Daoy (cell line): ENCODE results near the gene PTPRQ. TPM values are rescaled to one million over a fixed set of nuclear protein-coding genes. Genes with fewer than 3 reads are reported as not detected.
"Not testable (repeated sequence)": the region's sequence is repeated elsewhere in the genome, so short reads cannot be mapped to it uniquely, and the experiment has no call there.

Experiments
- DNase-seq: peaks from one replicate; pipeline ENCODE4 v3.0.0-alpha.2; 2015; ENCODE audit warnings: low read depth
- total RNA-seq: library from RNA; depleted of rRNA; stranded (reverse); fragments of >200 nt; shearing (Covaris generic); gene quantifications from 2 replicates; pipeline ENCODE4 v1.2.3, GENCODE V29; 2014

Gene PTPRQ
- total RNA-seq, 1 experiment from 2014 or later, result not detected

DNA sequence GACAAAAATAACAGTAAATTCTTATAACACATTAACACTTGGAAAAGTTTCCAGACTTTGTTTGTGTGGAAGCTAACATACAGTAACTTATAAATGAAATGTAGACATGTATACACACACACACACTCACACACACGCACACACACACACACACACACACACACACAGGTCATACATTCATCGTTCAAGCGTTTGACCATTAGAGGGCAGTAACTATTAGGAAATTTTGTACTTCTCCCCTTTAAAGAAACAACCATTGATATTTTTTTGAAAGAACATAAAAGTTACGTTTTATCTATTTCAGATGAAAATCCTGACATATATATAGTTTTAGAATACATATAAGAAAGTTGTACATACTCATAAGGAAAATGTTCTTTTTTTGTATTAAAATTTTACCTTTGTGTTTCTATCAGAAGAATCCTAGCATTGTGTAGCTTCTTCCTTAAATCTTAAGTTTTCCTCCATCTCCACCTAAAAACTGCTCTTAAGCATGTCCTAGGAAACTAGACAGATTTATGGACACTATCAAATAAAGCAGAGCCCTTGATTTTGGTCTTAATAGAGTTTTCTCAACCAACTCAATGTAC, 29.0 kb downstream of the PTPRQ start:
- DNase-seq, result peak; percentile 58

DNA sequence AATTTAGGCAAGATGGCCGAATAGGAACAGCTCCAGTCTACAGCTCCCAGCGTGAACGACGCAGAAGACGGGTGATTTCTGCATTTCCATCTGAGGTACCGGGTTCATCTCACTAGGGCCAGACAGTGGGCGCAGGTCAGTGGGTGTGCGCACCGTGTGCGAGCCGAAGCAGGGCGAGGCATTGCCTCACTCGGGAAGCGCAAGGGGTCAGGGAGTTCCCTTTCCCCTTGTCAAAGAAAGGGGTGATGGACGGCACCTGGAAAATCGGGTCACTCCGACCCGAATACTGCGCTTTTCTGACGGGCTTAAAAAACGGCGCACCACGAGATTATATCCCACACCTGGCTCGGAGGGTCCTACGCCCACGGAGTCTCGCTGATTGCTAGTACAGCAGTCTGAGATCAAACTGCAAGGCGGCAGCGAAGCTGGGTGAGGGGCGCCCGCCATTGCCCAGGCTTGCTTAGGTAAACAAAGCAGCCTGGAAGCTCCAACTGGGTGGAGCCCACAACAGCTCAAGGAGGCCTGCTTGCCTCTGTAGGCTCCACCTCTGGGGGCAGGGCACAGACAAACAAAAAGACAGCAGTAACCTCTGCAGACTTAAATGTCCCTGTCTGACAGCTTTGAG, 33.6 kb downstream of the PTPRQ start:
- DNase-seq, result not testable (repeated sequence)

DNA sequence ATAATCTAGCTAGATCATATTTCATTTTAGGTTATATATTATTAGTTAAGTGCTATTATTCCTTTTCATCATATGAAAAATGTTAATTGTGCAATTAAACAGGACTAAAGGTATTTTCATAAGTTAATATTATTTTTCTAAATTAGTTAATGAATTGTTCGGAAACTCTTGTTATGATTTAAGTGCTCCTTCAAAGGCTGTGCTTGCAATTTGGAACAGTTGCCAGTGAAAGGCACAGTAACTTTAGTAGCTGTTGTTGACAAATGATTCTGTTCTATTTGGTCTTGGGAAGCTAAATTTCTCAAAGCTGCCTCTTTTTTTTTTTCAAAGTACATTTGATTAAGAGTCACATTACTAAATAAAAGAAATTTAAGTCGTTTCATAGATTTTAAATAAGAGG, 40.7 kb downstream of the PTPRQ start:
- DNase-seq, result no peak

DNA sequence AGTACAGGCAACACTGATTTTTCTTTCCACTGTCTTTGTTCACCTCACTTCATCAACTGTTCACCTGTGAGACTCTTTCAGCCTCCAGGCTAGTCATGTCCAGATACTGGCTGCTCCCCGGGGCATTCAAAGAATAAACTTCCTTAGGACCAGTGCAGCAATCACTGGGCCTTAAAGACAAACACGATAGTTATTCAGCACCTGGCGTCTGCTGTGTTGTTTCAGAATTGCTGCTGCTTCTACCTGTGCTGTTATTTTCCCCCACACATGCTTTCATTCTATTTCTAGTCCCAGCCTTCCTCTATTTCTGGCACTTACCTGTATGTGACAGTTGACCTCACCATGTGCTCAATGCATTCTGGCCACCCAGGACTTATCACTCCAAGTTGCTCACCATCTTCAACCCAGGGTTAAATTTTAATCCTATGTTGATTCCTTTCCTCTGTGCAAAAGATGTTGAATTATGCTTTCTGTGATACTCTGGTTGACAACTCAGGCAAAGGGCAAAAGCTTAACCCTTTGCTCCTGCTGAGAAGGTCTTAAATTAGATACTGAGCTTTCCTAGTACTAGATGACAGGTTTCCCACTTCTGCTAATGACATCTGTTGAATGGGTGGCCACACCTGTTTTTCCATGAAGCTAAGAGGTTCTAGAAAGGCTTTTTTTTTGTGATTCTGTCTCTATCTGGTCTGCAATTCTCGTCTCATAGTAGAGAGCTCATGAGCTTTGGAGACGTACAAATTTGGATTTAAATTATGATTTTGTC, 41.4 kb downstream of the PTPRQ start:
- no peak for DNase-seq

DNA sequence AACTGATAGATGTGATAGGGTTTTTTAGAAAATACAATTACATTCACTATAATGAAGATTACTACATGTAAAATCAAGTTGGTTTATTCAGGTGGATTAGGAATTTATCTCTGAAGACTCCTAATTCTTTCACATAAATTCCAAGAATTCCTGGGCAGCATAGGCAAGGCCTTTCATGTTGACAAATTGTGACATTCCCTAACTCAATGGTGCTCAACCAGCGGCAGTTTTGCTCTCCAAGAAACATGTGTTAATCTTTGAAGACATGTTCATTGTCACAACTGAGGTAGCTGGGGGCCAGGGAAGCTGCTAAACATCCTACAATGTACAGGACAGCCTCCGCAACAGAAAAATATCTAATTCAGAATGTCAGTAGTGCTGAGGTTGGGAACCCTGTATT, 46.3 kb downstream of the PTPRQ start:
- no peak for DNase-seq

DNA sequence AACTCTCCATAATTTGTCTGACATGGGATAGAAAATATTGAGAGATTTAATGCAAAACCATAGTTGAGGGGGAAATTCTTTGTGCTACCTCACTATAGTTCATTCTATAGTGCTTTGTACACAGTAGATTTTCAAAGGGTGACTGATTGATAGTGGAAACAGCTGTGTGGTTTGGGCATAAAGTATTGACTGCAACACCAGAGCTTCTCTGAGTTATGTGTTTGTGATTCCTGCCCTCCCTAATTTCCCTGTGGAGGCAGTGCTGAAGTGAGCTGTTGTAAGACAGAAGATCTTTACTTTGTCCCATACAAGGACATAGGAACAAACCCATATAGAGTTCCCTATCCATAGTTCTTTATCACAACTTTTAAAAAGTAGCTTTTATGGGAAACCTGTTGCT, 47.1 kb downstream of the PTPRQ start:
- DNase-seq, result no peak

DNA sequence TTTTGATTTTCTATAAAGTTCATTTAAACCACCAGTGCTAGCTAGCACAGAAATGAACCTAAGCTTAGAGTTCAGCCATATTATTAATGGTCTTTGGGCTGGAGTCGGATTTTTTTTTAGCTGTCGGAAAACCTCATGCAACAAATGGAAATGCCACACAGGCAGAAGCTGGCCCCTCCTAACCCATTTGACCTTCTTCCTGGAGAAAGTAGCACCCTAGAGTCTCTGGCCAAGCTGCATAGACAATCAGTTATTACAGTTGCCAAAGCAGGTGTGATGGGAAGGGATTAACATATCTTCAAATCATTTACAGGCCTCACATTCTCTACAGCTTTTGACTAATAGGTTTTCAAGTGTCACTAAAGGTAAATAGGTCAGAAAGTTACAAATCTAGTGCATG, 49.4 kb downstream of the PTPRQ start:
- no peak for DNase-seq

DNA sequence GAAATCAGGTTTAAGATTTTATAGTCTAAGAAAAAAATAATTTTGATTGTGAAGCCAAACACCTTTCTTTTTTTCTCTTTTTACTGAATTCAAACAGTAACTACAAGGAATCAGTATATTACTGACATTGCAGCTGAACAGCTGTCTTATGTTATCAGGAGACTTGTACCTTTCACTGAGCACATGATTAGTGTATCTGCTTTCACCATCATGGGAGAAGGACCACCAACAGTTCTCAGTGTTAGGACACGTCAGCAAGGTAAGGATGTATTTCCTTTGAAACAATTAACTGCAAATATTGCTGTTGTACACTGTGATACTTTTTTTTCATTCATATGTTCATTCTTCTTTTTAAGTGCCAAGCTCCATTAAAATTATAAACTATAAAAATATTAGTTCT, 50.8 kb downstream of the PTPRQ start:
- no peak for DNase-seq

DNA sequence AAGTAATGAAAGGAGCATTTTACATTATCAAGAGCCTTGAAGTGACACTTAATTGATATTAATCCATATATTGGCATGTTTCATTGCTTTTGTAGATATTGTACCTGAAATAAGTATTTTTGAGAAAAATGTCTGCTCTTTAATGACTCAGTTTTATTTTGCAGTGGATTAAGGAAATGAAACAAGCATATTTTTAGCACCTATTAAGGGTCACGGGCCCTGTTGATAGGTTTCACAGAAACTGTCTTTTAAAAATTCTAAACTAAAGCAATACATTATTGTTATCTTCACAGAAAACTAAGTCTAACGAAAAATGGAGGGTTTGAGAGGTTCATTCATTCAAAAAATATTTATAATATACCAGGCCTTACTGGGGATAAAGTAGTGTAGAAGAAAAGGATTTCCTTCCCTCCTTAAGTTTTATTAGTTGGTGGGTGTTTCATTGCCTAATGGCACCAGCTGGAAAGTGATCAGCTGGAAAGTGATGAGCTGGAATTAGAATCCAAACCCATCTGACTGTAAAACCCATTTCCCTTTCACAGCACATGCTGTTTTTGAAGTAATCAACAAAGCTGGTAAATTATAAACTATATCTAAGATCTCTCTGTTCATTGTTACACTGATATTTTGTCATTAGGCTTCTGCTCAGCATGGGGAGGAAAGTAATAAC, 54.2 kb downstream of the PTPRQ start:
- DNase-seq, result no peak

DNA sequence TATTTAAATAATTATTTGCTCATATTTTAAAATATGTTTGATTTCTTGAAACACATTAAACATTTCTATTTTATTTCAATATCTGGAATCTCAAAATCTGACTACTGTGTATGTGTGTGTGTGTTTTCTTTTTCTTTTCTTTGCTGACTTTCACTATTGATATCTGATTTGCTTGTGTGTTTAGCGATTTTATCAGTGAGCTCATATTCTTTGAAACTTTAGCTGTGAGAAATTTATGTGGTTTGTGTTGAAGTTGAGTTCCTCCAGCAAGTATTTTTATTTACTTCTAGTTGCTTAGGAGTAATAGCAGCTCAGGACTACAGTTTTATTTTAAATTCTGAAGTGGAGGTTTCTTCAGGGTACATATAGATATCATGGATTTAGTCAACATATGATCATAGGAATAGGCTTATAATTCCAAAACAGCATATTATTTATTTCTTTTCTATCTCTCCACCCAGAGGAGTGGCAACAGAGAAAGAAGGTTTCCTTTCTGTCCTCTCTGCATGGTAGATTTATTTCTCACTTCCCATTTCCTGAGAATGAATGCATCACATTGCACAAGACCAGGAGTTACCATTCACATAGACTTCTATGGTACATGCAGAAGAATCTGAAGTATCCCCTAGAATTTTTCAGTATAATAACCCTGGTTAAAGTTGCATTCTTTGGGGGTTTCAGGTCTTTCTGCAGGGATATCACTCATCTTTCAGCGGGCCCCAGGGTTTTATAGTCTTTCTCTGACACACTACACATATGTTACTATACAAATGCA, 60.5 kb downstream of the PTPRQ start:
- no peak for DNase-seq

DNA sequence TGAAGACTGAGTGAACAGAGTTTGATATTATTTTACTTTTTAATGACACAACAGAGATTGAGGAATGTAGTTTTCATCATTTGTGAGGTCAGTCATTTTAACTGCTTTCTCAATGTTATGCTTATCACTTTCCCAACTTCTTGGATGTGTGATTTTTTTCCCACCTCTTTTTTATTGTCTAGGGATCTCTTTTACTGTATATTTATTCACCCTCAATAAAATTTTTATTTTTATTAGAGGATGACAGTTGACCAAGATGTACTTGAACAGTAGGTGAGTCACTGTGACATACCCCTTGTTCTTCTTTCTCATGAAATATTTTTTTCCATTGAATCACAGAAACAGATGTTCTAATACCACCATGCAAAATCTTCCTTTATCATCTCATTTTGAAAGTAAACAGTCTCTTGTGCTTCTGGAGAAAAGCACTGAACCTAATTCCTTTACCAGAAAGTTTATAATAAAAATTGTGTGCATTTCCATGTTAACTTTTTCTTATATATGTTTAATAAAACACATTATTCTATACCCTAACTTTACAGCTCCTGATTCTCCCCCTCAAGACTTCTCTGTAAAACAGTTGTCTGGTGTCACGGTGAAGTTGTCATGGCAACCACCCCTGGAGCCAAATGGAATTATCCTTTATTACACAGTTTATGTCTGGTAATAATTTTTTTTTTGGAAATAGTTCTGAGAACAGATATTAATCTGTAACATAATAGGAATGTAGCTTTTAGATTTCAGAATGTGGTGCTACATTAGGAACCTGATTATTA, 65.9 kb downstream of the PTPRQ start:
- DNase-seq, result peak; percentile 9

DNA sequence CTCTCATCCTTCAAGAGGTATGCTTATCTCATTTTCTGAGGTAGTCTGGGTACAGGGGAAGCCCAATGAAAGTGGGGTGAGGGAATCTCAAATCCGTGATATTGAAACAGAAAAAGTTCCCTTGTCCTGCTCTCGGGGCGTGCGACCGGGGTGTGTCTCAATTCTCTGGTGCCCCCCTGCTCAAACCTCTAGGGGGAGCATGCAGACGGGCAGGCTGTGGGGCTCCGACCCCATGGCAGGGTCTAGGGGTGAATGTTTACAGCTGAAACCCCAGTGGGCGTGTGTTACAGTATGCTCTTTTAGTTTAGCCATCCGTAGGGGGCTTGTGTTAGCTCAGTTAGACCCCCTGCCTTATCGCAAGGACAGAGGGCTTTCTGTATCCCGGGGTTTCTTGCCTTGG, 68.7 kb downstream of the PTPRQ start:
- DNase-seq, result no peak

DNA sequence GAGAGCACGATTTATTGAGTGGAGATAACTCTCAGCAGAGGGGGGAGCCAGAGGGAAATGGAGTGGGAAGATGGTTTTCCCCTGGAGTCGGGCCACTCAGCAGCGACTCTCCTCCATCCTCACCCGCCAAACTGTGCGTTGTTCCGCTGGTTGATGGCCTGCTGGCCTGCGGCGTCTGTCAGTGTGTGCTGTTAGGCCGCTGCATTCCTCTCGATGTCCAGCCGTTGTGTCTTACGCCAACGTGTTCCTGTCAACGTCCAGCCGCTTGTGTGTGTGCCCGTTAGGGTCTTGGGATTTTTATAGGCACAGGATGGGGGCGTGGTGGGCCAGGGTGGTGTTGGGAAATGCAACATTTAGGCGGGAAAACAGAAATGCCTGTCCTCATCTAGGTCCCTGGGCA, 69.2 kb downstream of the PTPRQ start:
- DNase-seq, result no peak

DNA sequence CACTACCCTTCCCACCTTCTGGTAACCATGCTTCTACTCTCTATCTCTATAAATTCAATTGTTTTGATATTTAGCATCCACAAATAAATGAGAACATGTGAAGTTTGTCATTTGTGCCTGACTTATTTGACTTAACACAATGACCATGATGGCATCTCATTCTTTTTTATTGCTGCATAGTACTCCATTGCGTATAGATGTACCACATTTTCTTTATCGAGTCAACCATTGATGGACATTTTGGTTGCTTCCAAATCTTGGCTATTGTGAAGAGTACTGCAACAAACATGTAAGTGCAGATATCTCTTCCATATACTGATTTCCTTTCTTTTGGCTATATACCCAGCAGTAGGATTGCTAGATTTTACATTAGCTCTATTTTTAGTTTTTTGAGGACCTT, 73.6 kb downstream of the PTPRQ start:
- no peak for DNase-seq

DNA sequence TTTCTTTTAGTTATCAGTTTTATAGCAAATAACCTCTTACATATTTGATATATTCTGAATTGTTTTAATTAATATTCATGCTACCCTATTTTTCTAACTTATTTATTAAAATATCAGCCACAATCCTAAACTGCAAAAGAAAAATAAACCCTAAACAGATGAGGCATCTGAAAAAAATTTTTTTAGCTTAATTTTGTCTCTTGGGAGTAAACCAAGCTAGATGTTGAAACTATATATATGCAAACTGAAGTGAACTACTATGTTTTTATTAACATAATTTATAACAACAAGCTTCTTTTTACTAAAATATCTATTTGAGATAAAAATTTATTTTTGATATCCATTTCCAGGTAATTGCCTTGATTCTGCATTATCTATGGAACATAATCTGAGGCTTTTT, 87.6 kb downstream of the PTPRQ start:
- no peak for DNase-seq

DNA sequence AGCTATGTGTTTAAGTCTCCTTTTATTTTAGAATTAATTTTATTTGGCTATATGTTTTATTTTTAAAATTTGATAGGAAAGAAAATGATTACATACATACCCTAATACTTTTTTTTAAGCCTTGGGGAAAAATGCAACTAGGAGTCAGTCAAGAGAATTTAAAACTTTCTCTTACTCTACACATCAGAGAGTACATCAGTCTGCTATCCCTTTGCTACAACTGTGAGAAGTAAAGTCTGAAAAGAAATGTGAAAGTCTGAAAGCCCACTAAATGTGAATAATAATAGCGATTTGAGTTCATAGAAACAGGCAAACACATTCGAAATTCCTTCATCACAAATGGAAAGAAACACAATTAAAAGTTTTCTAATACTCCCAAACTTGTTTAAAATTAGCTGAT, 95.0 kb downstream of the PTPRQ start:
- no peak for DNase-seq

DNA sequence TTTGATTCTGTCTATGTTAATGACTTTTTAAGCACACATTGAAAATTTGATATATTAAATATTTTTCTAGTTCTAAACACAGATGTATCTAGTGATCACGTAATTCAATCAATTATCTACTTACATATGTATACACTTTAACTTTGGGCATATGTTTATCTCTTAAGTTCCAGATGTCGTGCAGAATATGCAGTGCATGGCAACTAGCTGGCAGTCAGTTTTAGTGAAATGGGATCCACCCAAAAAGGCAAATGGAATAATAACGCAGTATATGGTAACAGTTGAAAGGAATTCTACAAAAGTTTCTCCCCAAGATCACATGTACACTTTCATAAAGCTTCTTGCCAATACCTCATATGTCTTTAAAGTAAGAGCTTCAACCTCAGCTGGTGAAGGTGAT, 105.3 kb downstream of the PTPRQ start:
- no peak for DNase-seq

DNA sequence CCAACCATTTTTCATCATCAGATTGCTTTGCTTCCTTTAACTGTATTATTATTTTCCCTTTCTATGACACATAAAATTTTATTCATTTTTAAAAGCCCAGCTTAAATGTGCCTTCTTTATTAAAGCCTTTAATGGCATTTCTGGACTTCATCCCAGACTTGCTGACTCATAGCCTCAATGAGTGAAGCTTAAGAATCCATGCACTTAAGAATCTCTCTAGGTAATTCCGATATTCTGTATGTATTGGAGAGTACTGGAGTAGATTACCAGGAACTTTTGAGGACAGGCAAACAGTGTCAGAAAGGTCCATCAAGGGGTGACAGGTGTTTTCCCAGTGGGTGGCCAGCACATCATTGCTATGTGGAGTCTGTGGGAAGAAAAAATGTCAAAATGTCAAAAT, 107.9 kb downstream of the PTPRQ start:
- peak; percentile 87 for DNase-seq

DNA sequence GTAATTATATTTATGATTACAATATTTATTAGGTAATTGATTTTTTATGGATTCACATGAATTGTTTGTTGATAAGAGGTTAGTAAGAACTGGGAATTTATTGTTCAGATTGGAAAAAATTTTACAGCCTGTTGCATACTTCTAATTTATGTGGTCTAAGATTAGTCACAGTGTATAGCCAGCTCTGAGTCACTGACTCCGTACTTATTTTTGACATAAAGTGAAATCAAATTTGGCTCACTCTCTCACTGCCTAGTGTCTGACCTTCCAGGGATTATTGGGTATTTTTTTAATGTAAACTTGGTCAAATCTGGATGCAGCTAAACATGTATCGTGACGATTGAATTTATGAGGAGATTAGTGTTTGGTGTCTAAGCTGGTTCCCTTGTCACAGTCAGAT, 109.3 kb downstream of the PTPRQ start:
- DNase-seq, result peak; percentile 61

DNA sequence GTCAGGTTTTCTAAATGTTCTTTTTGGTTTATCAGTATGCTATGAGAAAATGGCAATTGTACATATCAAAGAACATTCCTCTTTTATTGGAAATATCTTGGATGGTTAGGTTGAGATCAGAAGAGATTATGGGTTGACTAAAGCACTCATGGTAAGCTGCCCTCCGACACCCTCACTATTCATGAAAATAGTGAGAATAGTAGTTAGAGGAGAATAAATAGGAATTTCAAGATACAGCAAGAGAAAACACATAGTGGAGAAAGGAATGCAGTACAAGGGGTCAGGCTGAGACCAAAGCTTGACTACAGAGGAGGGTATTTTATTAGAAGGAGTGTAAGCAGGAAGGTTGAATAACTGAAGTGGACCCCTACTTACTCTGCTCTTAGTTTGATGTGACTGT, 112.5 kb downstream of the PTPRQ start:
- no peak for DNase-seq

DNA sequence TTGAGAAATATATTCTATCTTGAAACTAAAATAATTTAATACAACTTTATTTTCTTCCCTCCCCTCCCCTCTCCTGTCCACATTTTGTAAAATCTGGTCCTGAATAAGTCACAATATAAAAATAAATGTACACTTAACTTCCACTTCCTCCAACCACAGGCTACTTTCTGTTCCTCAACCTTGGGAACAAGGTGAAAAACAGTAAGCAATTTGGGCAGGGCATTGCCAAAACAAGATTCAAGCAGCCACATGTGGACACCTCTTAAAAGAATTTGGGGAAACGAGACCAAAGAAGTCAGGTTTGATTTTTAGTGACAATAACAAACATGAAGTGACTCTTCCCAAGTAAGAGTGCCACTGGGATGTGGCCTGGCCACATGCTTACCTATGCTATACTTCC, 115.7 kb downstream of the PTPRQ start:
- DNase-seq, result no peak
